ENCODE measurements around the gene SRPRB.

The SRPRB gene

DNA sequence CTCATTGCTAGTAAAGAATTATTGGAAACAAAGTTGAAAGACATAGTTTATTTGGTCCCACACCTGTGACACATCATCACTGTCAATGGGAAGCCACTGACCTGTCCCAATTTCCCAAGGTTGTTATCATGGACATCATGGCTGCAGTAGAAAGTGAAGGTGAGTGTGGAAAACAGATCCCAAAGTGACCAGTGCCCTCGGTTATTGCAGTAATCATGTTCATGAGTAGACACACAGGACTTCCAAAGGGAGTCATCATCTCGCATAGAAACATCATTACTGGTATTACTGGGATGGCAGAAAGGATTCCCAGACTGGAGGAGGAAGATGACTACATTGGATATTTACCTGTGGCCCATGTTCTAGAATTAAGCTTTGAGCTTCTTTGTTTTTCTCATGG lies 44.7 kb upstream of the SRPRB start:
- DNase-seq (ENCODE audit: low read depth in 1 of 2, low spot score in 1 of 2), result no peak
- Histone ChIP-seq H3K4me3 (replicated peaks; ENCODE audit: insufficient read depth, low read length) (no peak overlapping the region), H3K27me3 (ENCODE audit: insufficient read depth, poor library complexity, severe bottlenecking) (no peaks in the 10 kb centered on the region), H3K27ac (replicated peaks) (no peak overlapping the region)
- TF ChIP-seq SPI1 (IDR thresholded peaks at IDR 0.05; ENCODE audit: borderline replicate concordance, low read depth) (no peak), GABPA (IDR thresholded peaks at IDR 0.05; ENCODE audit: low read depth) (no peak), CTCF (IDR thresholded peaks at IDR 0.05; ENCODE audit: insufficient read depth, low read length) (no peak), POLR2AphosphoS5 (IDR thresholded peaks at IDR 0.05; ENCODE audit: low read depth) (no peak)
- TF ChIP-seq, protein P1, sequence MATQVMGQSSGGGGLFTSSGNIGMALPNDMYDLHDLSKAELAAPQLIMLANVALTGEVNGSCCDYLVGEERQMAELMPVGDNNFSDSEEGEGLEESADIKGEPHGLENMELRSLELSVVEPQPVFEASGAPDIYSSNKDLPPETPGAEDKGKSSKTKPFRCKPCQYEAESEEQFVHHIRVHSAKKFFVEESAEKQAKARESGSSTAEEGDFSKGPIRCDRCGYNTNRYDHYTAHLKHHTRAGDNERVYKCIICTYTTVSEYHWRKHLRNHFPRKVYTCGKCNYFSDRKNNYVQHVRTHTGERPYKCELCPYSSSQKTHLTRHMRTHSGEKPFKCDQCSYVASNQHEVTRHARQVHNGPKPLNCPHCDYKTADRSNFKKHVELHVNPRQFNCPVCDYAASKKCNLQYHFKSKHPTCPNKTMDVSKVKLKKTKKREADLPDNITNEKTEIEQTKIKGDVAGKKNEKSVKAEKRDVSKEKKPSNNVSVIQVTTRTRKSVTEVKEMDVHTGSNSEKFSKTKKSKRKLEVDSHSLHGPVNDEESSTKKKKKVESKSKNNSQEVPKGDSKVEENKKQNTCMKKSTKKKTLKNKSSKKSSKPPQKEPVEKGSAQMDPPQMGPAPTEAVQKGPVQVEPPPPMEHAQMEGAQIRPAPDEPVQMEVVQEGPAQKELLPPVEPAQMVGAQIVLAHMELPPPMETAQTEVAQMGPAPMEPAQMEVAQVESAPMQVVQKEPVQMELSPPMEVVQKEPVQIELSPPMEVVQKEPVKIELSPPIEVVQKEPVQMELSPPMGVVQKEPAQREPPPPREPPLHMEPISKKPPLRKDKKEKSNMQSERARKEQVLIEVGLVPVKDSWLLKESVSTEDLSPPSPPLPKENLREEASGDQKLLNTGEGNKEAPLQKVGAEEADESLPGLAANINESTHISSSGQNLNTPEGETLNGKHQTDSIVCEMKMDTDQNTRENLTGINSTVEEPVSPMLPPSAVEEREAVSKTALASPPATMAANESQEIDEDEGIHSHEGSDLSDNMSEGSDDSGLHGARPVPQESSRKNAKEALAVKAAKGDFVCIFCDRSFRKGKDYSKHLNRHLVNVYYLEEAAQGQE (IDR thresholded peaks at IDR 0.05; ENCODE audit: insufficient replicate concordance, low read depth), result no peak

- Histone ChIP-seq H3K27me3 (ENCODE audit: insufficient read depth, poor library complexity, severe bottlenecking) (no peaks in the 10 kb centered on the region), H3K27ac (replicated peaks) (no peak overlapping the region), H3K4me3 (replicated peaks; ENCODE audit: insufficient read depth, low read length) (no peak overlapping the region)
- TF ChIP-seq POLR2AphosphoS5 (IDR thresholded peaks at IDR 0.05; ENCODE audit: low read depth), result no peak
- no peak for TF ChIP-seq SPI1 (IDR thresholded peaks at IDR 0.05; ENCODE audit: borderline replicate concordance, low read depth)
- TF ChIP-seq, protein P1 (IDR thresholded peaks at IDR 0.05; ENCODE audit: insufficient replicate concordance, low read depth), result no peak
- TF ChIP-seq GABPA (IDR thresholded peaks at IDR 0.05; ENCODE audit: low read depth), result no peak
- no peak for TF ChIP-seq CTCF (IDR thresholded peaks at IDR 0.05; ENCODE audit: insufficient read depth, low read length)
- no peak for DNase-seq (ENCODE audit: low read depth in 1 of 2, low spot score in 1 of 2)
These were observed 43.8 kb upstream of the SRPRB start for GRCh38 chr3:133761605-133762484.

DNA sequence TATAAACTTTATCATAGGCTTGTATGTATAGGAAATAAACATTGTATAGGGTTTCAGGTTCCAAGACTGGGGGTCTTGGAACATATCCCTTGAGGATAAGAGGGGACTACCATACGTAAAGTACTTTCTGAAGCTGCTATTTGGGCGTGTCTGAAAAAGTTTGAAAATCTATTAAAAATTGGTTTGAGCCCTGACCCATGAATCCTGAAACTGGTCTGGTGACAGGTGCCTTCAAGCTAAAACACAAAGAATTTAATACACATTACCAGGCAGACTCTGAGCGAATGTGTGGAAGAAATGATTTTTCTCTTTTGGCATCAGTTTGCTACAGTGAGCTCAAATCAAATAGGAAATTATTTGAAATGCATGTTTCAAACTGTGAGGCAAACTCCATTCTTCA lies 43.1 kb upstream of the SRPRB start:
- no peak for DNase-seq (ENCODE audit: low read depth in 1 of 2, low spot score in 1 of 2)
- no peak overlapping the region for H3K27ac ChIP-seq (replicated peaks)
- H3K27me3 ChIP-seq (ENCODE audit: insufficient read depth, poor library complexity, severe bottlenecking), result no peaks in the 10 kb centered on the region
- no peak overlapping the region for H3K4me3 ChIP-seq (replicated peaks; ENCODE audit: insufficient read depth, low read length)
- TF ChIP-seq SPI1 (IDR thresholded peaks at IDR 0.05; ENCODE audit: borderline replicate concordance, low read depth) (no peak), CTCF (IDR thresholded peaks at IDR 0.05; ENCODE audit: insufficient read depth, low read length) (no peak), POLR2AphosphoS5 (IDR thresholded peaks at IDR 0.05; ENCODE audit: low read depth) (no peak), GABPA (IDR thresholded peaks at IDR 0.05; ENCODE audit: low read depth) (no peak)

Data from HL-60 (cell line).